Stimulated activated CD8-positive, alpha-beta memory T cell treated with anti-CD3 and anti-CD28 coated beads, Interleukin-4, amount 100 ng/mL, for 24 hours (primary cell): ENCODE measurements around the gene NOC2L.

Source experiments
- DNase-seq: peaks from one replicate; pipeline ENCODE4 v3.0.0-alpha.2; 2020; ENCODE audit warnings: low read depth

The NOC2L gene

GRCh38 chr1:974687-975328, 15.8 kb upstream of the NOC2L start:
- no peak for DNase-seq

- no peak for DNase-seq
Measured at GRCh38 chr1:974293-974640, 15.2 kb upstream of the NOC2L start.

- DNase-seq, result no peak
Measured at GRCh38 chr1:973459-974292, 14.6 kb upstream of the NOC2L start.

GRCh38 chr1:972726-973458, 13.8 kb upstream of the NOC2L start:
- no peak for DNase-seq

- DNase-seq, result no peak
Measured at GRCh38 chr1:971751-972506, 12.9 kb upstream of the NOC2L start.

GRCh38 chr1:970973-971730, 12.1 kb upstream of the NOC2L start:
- no peak for DNase-seq

GRCh38 chr1:970242-970972, 11.4 kb upstream of the NOC2L start:
- DNase-seq, result no peak

- no peak for DNase-seq
Measured at GRCh38 chr1:969260-969855, 10.3 kb upstream of the NOC2L start.

- no peak for DNase-seq
Measured at GRCh38 chr1:967466-968343, 8.6 kb upstream of the NOC2L start.

GRCh38 chr1:966704-967300, 7.7 kb upstream of the NOC2L start:
- DNase-seq, result peak; percentile 81

- no peak for DNase-seq
Measured at GRCh38 chr1:966135-966703, 7.2 kb upstream of the NOC2L start, which contains the start of gene PLEKHN1. Gene PLEKHN1, plus strand, starts transcription at chr1:966482. Its CDS starts 50 bp downstream, at chr1:966532.

- no peak for DNase-seq
Measured at GRCh38 chr1:965526-966134, 6.6 kb upstream of the NOC2L start.

- no peak for DNase-seq
Measured at GRCh38 chr1:964691-965525, 5.9 kb upstream of the NOC2L start.

GRCh38 chr1:963746-964525, 4.9 kb upstream of the NOC2L start:
- no peak for DNase-seq

GRCh38 chr1:963301-963651, 4.2 kb upstream of the NOC2L start:
- no peak for DNase-seq
